MM.1S (cell line): ENCODE data around the gene HTR1B.

ENCODE experiments used
- DNase-seq: peaks from one replicate; pipeline ENCODE4 v3.0.0-alpha.2; 2015
- H2AFZ ChIP-seq: fragments of 300-600 bp; sonication (generic); 2 replicates; pipeline ENCODE4 v1.6.0; 2016; ENCODE audit warnings: antibody characterized with exemption, low read length
- H3F3A ChIP-seq: fragments of 300-600 bp; sonication (generic); 2 replicates; pipeline ENCODE4 v1.6.1; 2016; ENCODE audit warnings: mild to moderate bottlenecking, antibody characterized with exemption, low read length, moderate library complexity, mixed read lengths; ENCODE audit not compliant: insufficient read depth
- H3K27ac ChIP-seq: fragments of 300-600 bp; sonication (generic); 2 replicates; pipeline ENCODE4 v1.5.1; 2016; ENCODE audit warnings: mild to moderate bottlenecking, low read length
- H3K27me3 ChIP-seq: fragments of 300-600 bp; sonication (generic); replicated peaks from 2 replicates; pipeline ENCODE4 v1.6.0; 2016; ENCODE audit warnings: low read length; ENCODE audit not compliant: insufficient read depth
- H3K36me3 ChIP-seq: fragments of 300-600 bp; sonication (generic); replicated peaks from 2 replicates; pipeline ENCODE4 v1.6.1; 2016; ENCODE audit warnings: mild to moderate bottlenecking, low read length, mixed read lengths; ENCODE audit not compliant: insufficient read depth
- H3K4me1 ChIP-seq: fragments of 300-600 bp; sonication (generic); 2 replicates; pipeline ENCODE4 v1.6.1; 2016; ENCODE audit warnings: low read length, mixed read lengths
- H3K4me2 ChIP-seq: fragments of 300-600 bp; sonication (generic); 2 replicates; pipeline ENCODE4 v1.6.0; 2016; ENCODE audit warnings: low read depth, low read length
- H3K4me3 ChIP-seq: fragments of 300-600 bp; sonication (generic); 2 replicates; pipeline ENCODE4 v1.5.1; 2016; ENCODE audit warnings: low read length, mixed read lengths
- H3K79me2 ChIP-seq: fragments of 300-600 bp; sonication (generic); 2 replicates; pipeline ENCODE4 v1.6.1; 2016; ENCODE audit warnings: mixed run types, low read length, mixed read lengths
- H3K9ac ChIP-seq: fragments of 300-600 bp; sonication (generic); 2 replicates; pipeline ENCODE4 v1.6.1; 2016; ENCODE audit warnings: low read length, mixed read lengths
- H3K9me2 ChIP-seq: fragments of 300-600 bp; sonication (generic); replicated peaks from 2 replicates; pipeline ENCODE4 v1.6.1; 2016; ENCODE audit warnings: mild to moderate bottlenecking, low read length, mixed read lengths; ENCODE audit not compliant: insufficient read depth
- H3K9me3 ChIP-seq: fragments of 300-600 bp; sonication (generic); replicated peaks from 2 replicates; pipeline ENCODE4 v1.6.1; 2016; ENCODE audit warnings: mild to moderate bottlenecking, low read length, mixed read lengths; ENCODE audit not compliant: insufficient read depth
- H4K20me1 ChIP-seq: fragments of 300-600 bp; sonication (generic); 2 replicates; pipeline ENCODE4 v1.6.1; 2016; ENCODE audit warnings: mild to moderate bottlenecking, low read length, moderate library complexity, mixed read lengths; ENCODE audit not compliant: insufficient read depth
- CTCF ChIP-seq: fragments of 300-600 bp; sonication (generic); IDR thresholded peaks from 2 replicates; pipeline ENCODE4 v1.5.1; 2016; ENCODE audit warnings: antibody characterized with exemption, low read length, mixed read lengths
- EZH2 ChIP-seq: fragments of 300-600 bp; sonication (generic); optimal IDR thresholded peaks from 2 replicates; pipeline ENCODE3; 2017; ENCODE audit warnings: low read depth, mild to moderate bottlenecking, antibody characterized with exemption, low read length, mixed read lengths
- EZH2phosphoT487 ChIP-seq: fragments of 300-600 bp; sonication (generic); IDR thresholded peaks from 2 replicates; pipeline ENCODE4 v1.6.1; 2018; ENCODE audit warnings: antibody characterized with exemption, low read length

Gene HTR1B

DNA sequence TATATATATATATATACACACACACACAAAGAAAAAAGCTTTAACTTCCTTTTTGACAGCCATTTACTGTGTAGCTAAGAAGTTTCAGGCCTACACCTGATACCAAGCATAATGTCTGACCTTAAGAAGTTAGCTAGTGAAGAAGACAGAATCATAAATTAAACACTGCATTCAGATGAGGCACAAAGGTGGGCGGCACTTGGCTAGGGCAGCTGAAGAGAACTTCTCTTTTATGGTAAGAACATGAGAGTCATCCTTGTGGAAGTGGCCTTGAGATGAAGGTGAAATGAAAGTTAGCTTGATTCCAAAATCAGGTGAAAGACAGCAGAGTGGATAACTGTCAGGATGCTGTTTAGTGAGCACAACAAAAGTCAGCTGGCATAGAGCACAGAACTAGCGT, 46.5 kb downstream of the HTR1B start:
- Histone ChIP-seq H4K20me1 (no peaks in the 10 kb centered on the region), H2AFZ (no peak overlapping the region), H3K9me3 (no peaks in the 10 kb centered on the region), H3K9me2 (no peaks in the 10 kb centered on the region), H3F3A (no peaks in the 10 kb centered on the region), H3K36me3 (no peaks in the 10 kb centered on the region), H3K4me3 (no peak overlapping the region), H3K79me2 (no peaks in the 10 kb centered on the region), H3K27me3 (no peaks in the 10 kb centered on the region), H3K4me2 (no peak overlapping the region), H3K9ac (no peak overlapping the region), H3K4me1 (no peaks in the 10 kb centered on the region), H3K27ac (no peak overlapping the region)
- no peak for DNase-seq
- TF ChIP-seq EZH2 (no peak), EZH2phosphoT487 (no peak), CTCF (no peak)

DNA sequence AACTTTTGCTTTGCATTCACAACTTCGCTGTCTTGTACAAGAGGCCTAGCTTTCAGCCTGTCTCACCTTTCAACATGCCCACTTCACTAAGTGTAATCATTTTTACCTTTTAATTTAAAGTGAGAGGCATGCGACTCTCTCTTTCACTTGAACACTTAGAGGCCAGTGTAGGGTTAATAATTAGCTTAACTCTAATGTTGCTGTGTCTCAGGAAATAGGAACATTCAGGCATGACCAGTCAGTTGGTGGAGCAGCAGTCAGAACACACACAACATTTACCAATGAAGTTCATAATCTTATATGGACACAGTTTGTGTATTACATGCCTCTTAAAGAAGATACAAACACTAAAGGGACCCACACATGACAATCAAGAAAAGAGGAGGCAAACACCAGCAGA, 47.6 kb downstream of the HTR1B start:
- no peak overlapping the region for H3K4me3 ChIP-seq
- H3K36me3 ChIP-seq: no peaks in the 10 kb centered on the region
- no peak overlapping the region for H3K4me2 ChIP-seq
- TF ChIP-seq CTCF: no peak
- no peak for TF ChIP-seq EZH2
- no peak for TF ChIP-seq EZH2phosphoT487
- H3F3A ChIP-seq: no peaks in the 10 kb centered on the region
- no peak for DNase-seq
- H3K79me2 ChIP-seq: no peaks in the 10 kb centered on the region
- no peaks in the 10 kb centered on the region for H3K27me3 ChIP-seq
- H4K20me1 ChIP-seq: no peaks in the 10 kb centered on the region
- no peak overlapping the region for H2AFZ ChIP-seq
- no peaks in the 10 kb centered on the region for H3K9me2 ChIP-seq
- H3K27ac ChIP-seq: no peak overlapping the region
- no peak overlapping the region for H3K9ac ChIP-seq
- H3K4me1 ChIP-seq: no peaks in the 10 kb centered on the region
- no peaks in the 10 kb centered on the region for H3K9me3 ChIP-seq
